Heart right ventricle (tissue), 16 donors: ENCODE data around the gene MCTP1. TPM values are rescaled to one million over a fixed set of nuclear protein-coding genes. Genes with fewer than 3 reads are reported as not detected.

Experiments
- ATAC-seq, 8 donors: fragments of 200-7000 bp; cut with Tn5 transposase; one replicate each; pipeline ENCODE4 v1.9.1; 2020; ENCODE audit warnings: mild to moderate bottlenecking in 8 of 8, moderate library complexity in 8 of 8, moderate number of reproducible peaks in 1 of 8
- DNase-seq, 2 donors: peaks; one replicate each; pipeline ENCODE4 v3.0.0-alpha.2; 2020
- H3K27ac ChIP-seq, 10 donors: fragments of 200-600 bp; sonication (generic) in 2 of 10; one replicate each; pipeline versions ENCODE4 v1.5.0 to v1.8.0; 2020 to 2022; ENCODE audit warnings: mild to moderate bottlenecking in 3 of 10
- H3K27me3 ChIP-seq, 7 donors: fragments of 200-600 bp; one replicate each; pipeline ENCODE4 v1.8.0; 2021 to 2022; ENCODE audit warnings: mild to moderate bottlenecking in 2 of 7
- H3K36me3 ChIP-seq, 9 donors: fragments of 200-600 bp; sonication (generic) in 1 of 9; one replicate each; pipeline versions ENCODE4 v1.5.0 to v1.8.0; 2020 to 2022; ENCODE audit warnings: mild to moderate bottlenecking in 2 of 9
- H3K4me1 ChIP-seq, 9 donors: fragments of 200-600 bp; sonication (generic) in 1 of 9; one replicate each; pipeline versions ENCODE4 v1.5.0 to v1.8.0; 2020 to 2022; ENCODE audit warnings: mild to moderate bottlenecking in 4 of 9
- H3K4me3 ChIP-seq, 10 donors: fragments of 200-600 bp; sonication (generic) in 2 of 10; one replicate each; pipeline versions ENCODE4 v1.5.0 to v1.8.0; 2020 to 2022; ENCODE audit warnings: mild to moderate bottlenecking in 7 of 10, moderate library complexity in 2 of 10
- H3K9me3 ChIP-seq, 11 donors: fragments of 200-600 bp in 10 of 11; sonication (generic) in 2 of 11; one replicate each; pipeline versions ENCODE4 v1.5.0 to v1.8.0; 2013 to 2022; ENCODE audit warnings: mild to moderate bottlenecking in 2 of 11, control low read depth in 1 of 11, moderate library complexity in 1 of 11
- CTCF ChIP-seq, 9 donors: fragments of 200-600 bp; sonication (generic) in 2 of 9; IDR thresholded peaks; one replicate each; pipeline versions ENCODE4 v1.5.0 to v1.8.0; 2021 to 2022; ENCODE audit warnings: antibody characterized with exemption in 9 of 9, mild to moderate bottlenecking in 5 of 9, moderate library complexity in 1 of 9
- WGBS, 2 donors: extraction: QIAGEN DNeasy Blood & Tissue Kit; methylation state at CpG; one replicate each; pipeline ENCODE4 v1.1.7; 2013; ENCODE audit warnings: inconsistent platforms in 1 of 2; 5-methylcytosine and 5-hydroxymethylcytosine counted together
- intact Hi-C, 10 donors: fragments of 100-400 bp; cut with DNase I; formaldehyde crosslinking; loops; one replicate each; pipeline versions ENCODE4 v1.11.1 to v1.14.2; 2022
- polyA plus RNA-seq, 2 donors: library from polyadenylated mRNA; stranded (reverse); fragments of 200-250 nt; gene quantifications; one replicate each; pipeline ENCODE4 v1.2.3, GENCODE V29; 2013
- total RNA-seq, 10 donors: library from RNA; stranded (reverse); fragmentation: NEBNext Ultra II Directional in 3 of 10; extraction: Animal tissue kit (Norgen Biotek cat#: 25700) in 3 of 10; gene quantifications; one replicate each; pipeline versions ENCODE4 v1.2.1 to v1.2.4, GENCODE V29; 2021 to 2023
- donor health status: Arrhythmogenic right ventricular cardiomyopathy.
- donor health status: ischemic (EF 13 %, LVEDD 7.1; RV severe dilation, severe dysfunction).
- donor health status: healthy with polysubstance abuse.
- donor health status: DM: no; HTN: yes; CAD: no.
- donor health status: DM: no; HTN: no; CAD: no.
- donor health status: ischemic (EF 25% LVEDD 6.9; RV normal size, moderate dysfunction).
- donor health status: ischemic (EF 25% LVEDD 5.7; RV mildly dilated, moderate dysfunction).
- donor health status: healthy.
- donor health status: DM: yes; HTN: yes; CAD: no.
- donor health status: Ischemic cardiomyopathy.
- donor health status: ischemic (EF 35%, LVEDD 5.7; RV mildly dilated, moderate dysfunction).
- donor health status: nonischemic (EF 11% LVEDD 7.7; RV severe dilation, severe dysfunction).
- donor health status: DM: yes; HTN: yes; CAD: no.
- donor health status: PGD.
- donor health status: ischemic (EF 29% LVEDD 5.4; RV normal size, mild dysfunction).
- donor health status: nonischemic (EF 23%, LVEDD 6.1; RV moderate dilation, normal function).

MCTP1 gene
- total and polyA plus RNA-seq, 12 donors: 1.3 to 19.7 (median 5.3) TPM

GRCh38 chr5:94812232-94812631 is 472.7 kb downstream of the MCTP1 start:
- ATAC-seq: no peak
- Histone ChIP-seq H3K9me3 (no peaks in the 10 kb centered on the region), H3K4me1 (no peaks in the 10 kb centered on the region), H3K27ac (no peak overlapping the region), H3K27me3 (no peaks in the 10 kb centered on the region), H3K4me3 (no peak overlapping the region), H3K36me3 (no peaks in the 10 kb centered on the region)
- intact Hi-C loops: no loop called here
- DNase-seq: no peak
- TF ChIP-seq CTCF (IDR thresholded peaks at IDR 0.05): no peak
- WGBS, 2 donors: 71 to 78% methylated on average over 2 of the region's 2 CpGs

GRCh38 chr5:94811331-94811730 is 473.6 kb downstream of the MCTP1 start:
- no peaks in the 10 kb centered on the region for H3K9me3 ChIP-seq
- no peaks in the 10 kb centered on the region for H3K36me3 ChIP-seq
- H3K4me1 ChIP-seq: no peaks in the 10 kb centered on the region
- DNase-seq (no peak), ATAC-seq (no peak)
- TF ChIP-seq CTCF (IDR thresholded peaks at IDR 0.05): no peak
- H3K27me3 ChIP-seq: no peaks in the 10 kb centered on the region
- WGBS, 2 donors: 89% methylated on average over 6 of the region's 6 CpGs
- H3K4me3 ChIP-seq: no peak overlapping the region
- H3K27ac ChIP-seq: no peak overlapping the region
- intact Hi-C loops: no loop called here

- no peak for TF ChIP-seq CTCF (IDR thresholded peaks at IDR 0.05)
- no peaks in the 10 kb centered on the region for H3K4me1 ChIP-seq
- no peak for DNase-seq
- 95 to 98% methylated on average over 2 of the region's 2 CpGs for WGBS, 2 donors
- no peaks in the 10 kb centered on the region for H3K9me3 ChIP-seq
- H3K4me3 ChIP-seq: no peak overlapping the region
- H3K27ac ChIP-seq: no peak overlapping the region
- no peaks in the 10 kb centered on the region for H3K36me3 ChIP-seq
- no peak for ATAC-seq
- H3K27me3 ChIP-seq: no peaks in the 10 kb centered on the region
- intact Hi-C loops: no loop called here
Measured at GRCh38 chr5:94810877-94811276, 474.0 kb downstream of the MCTP1 start.

DNA sequence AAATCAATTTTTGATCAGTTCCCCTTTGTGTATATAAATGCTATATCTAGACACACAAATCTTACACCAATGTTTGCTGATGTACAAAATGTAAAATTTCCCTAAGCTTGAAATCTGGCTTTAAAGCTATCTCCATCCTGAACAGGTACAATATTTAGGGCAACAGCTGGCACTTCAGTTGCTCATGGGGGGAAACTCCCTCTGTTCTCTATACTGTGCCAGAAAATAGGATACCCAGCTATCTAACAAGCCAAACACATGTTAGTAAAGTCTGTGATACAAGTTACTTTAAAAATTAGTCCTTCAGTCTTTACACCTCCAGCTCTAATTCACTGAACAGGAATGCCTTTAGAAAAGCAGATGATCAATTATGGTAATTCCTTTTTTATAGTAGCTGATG is 474.6 kb downstream of the MCTP1 start:
- Histone ChIP-seq H3K27me3 (no peaks in the 10 kb centered on the region), H3K27ac (no peak overlapping the region), H3K4me3 (no peak overlapping the region), H3K36me3 (no peaks in the 10 kb centered on the region), H3K4me1 (no peaks in the 10 kb centered on the region), H3K9me3 (no peaks in the 10 kb centered on the region)
- no peak for TF ChIP-seq CTCF (IDR thresholded peaks at IDR 0.05)
- DNase-seq (no peak), ATAC-seq (no peak)
- intact Hi-C loops: no loop called here

DNA sequence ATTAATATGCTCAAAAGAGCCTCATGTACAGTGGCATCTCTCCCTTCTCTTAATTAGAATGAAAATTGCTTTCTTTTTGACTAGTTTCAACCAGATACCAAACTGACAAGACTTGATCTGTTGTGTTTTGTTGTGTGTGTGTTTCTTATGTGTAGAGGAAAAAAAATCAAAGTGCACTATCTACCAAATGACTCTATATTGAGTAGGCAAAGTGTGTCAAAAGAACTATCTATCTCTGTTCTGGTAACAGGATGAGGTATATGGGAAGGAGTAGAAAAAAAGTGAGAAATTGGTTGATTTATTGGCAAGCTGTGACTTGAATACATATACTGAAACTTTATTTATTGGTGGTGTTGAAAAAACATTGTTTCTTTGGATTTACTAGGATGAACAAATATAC is 476.4 kb downstream of the MCTP1 start:
- Histone ChIP-seq H3K9me3 (no peaks in the 10 kb centered on the region), H3K4me3 (no peak overlapping the region), H3K27me3 (no peaks in the 10 kb centered on the region), H3K27ac (no peak overlapping the region), H3K4me1 (no peaks in the 10 kb centered on the region), H3K36me3 (no peaks in the 10 kb centered on the region)
- no peak for TF ChIP-seq CTCF (IDR thresholded peaks at IDR 0.05)
- intact Hi-C loops: no loop called here
- ATAC-seq (no peak), DNase-seq (no peak)
